Glutamatergic neuron (in vitro differentiated cells): Measurements from ENCODE around the gene KMT2B. TPM values are rescaled to one million over a fixed set of nuclear protein-coding genes. Genes with fewer than 3 reads are reported as not detected.
"Not testable (repeated sequence)": the region's sequence is repeated elsewhere in the genome, so short reads cannot be mapped to it uniquely, and the experiment has no call there.

ENCODE experiments used
- DNase-seq: peaks from one replicate; pipeline ENCODE4 v3.0.0; 2022
- H3K27ac Mint-ChIP-seq: one replicate; pipeline ENCODE4 v1.8.0; 2020; ENCODE audit warnings: mild to moderate bottlenecking, mixed read lengths, inconsistent platforms; ENCODE audit not compliant: unreplicated experiment
- H3K27me3 Mint-ChIP-seq: one replicate; pipeline ENCODE4 v1.8.0; 2020; ENCODE audit warnings: mild to moderate bottlenecking, moderate library complexity, mixed read lengths, inconsistent platforms; ENCODE audit not compliant: unreplicated experiment
- H3K36me3 Mint-ChIP-seq: one replicate; pipeline ENCODE4 v1.8.0; 2020; ENCODE audit warnings: mild to moderate bottlenecking, mixed read lengths, inconsistent platforms; ENCODE audit not compliant: unreplicated experiment
- H3K4me1 Mint-ChIP-seq: one replicate; pipeline ENCODE4 v1.8.0; 2020; ENCODE audit warnings: mild to moderate bottlenecking, low read depth, mixed read lengths, inconsistent platforms; ENCODE audit not compliant: unreplicated experiment
- H3K4me3 Mint-ChIP-seq: one replicate; pipeline ENCODE4 v1.8.0; 2020; ENCODE audit warnings: mild to moderate bottlenecking, mixed read lengths, inconsistent platforms; ENCODE audit not compliant: unreplicated experiment
- H3K9me3 Mint-ChIP-seq: one replicate; pipeline ENCODE4 v1.8.0; 2020; ENCODE audit warnings: mild to moderate bottlenecking, moderate library complexity, mixed read lengths, inconsistent platforms; ENCODE audit not compliant: unreplicated experiment
- total RNA-seq: library from RNA; stranded (reverse); fragmentation: NEBNext Ultra II Directional; extraction: Animal tissue kit (Norgen Biotek cat#: 25700); gene quantifications from one replicate; pipeline ENCODE4 v1.2.1, GENCODE V29; 2021; ENCODE audit not compliant: unreplicated experiment
- TF ChIP-seq, protein P1 (sequence below): fragments of 200-600 bp; sonication (generic); IDR thresholded peaks from one replicate; pipeline ENCODE4 v1.5.0; 2021; ENCODE audit not compliant: partially characterized antibody, unreplicated experiment

The KMT2B gene
- total RNA-seq, 1 donor from 2014 or later = 60.8 TPM

DNA sequence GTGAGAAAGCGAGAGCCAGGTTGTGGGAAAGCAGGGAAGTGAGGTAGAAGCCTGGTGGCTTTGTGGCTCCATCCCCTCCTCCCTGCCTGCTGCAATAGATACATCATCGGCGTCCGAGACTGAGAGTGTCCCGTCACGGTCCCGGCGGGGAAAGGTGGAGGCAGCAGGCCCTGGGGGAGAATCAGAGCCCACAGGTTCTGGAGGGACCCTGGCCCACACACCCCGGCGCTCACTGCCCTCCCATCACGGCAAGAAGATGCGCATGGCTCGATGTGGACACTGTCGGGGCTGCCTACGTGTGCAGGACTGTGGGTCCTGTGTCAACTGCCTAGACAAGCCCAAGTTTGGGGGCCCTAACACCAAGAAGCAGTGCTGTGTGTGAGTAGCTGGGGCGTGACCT lies 5.1 kb downstream of the KMT2B start:
- peaks cover 5% of the 10 kb centered on the region for H3K4me1 Mint-ChIP-seq
- peaks cover 6% of the 10 kb centered on the region for H3K27me3 Mint-ChIP-seq
- H3K9me3 Mint-ChIP-seq = peaks cover 8% of the 10 kb centered on the region
- TF ChIP-seq, protein P1, sequence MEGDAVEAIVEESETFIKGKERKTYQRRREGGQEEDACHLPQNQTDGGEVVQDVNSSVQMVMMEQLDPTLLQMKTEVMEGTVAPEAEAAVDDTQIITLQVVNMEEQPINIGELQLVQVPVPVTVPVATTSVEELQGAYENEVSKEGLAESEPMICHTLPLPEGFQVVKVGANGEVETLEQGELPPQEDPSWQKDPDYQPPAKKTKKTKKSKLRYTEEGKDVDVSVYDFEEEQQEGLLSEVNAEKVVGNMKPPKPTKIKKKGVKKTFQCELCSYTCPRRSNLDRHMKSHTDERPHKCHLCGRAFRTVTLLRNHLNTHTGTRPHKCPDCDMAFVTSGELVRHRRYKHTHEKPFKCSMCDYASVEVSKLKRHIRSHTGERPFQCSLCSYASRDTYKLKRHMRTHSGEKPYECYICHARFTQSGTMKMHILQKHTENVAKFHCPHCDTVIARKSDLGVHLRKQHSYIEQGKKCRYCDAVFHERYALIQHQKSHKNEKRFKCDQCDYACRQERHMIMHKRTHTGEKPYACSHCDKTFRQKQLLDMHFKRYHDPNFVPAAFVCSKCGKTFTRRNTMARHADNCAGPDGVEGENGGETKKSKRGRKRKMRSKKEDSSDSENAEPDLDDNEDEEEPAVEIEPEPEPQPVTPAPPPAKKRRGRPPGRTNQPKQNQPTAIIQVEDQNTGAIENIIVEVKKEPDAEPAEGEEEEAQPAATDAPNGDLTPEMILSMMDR = no peak
- peaks cover 4% of the 10 kb centered on the region for H3K36me3 Mint-ChIP-seq
- H3K27ac Mint-ChIP-seq = no peak overlapping the region
- no peak overlapping the region for H3K4me3 Mint-ChIP-seq
- no peak for DNase-seq

DNA sequence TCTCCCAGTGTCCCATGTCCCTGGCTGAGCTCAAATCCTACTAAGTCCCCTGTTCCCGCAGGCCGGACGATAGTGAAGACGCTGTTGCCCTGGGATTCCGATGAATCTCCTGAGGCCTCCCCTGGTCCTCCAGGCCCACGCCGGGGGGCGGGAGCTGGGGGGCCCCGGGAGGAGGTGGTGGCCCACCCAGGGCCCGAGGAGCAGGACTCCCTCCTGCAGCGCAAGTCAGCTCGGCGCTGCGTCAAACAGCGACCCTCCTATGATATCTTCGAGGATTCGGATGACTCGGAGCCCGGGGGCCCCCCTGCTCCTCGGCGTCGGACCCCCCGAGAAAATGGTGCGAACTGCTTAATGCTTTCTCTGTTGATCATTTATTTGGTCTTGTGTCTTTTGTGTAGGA lies 5.9 kb downstream of the KMT2B start:
- H3K27me3 Mint-ChIP-seq = peaks cover 5% of the 10 kb centered on the region
- H3K27ac Mint-ChIP-seq = no peak overlapping the region
- H3K36me3 Mint-ChIP-seq = peaks cover 4% of the 10 kb centered on the region
- peaks cover 5% of the 10 kb centered on the region for H3K4me1 Mint-ChIP-seq
- H3K4me3 Mint-ChIP-seq = no peak overlapping the region
- DNase-seq = no peak
- H3K9me3 Mint-ChIP-seq = peaks cover 9% of the 10 kb centered on the region
- TF ChIP-seq, protein P1 = no peak

GRCh38 chr19:35724132-35724531 lies 6.3 kb downstream of the KMT2B start:
- not testable (repeated sequence) for DNase-seq, H3K4me3 Mint-ChIP-seq, H3K9me3 Mint-ChIP-seq, H3K27me3 Mint-ChIP-seq, H3K27ac Mint-ChIP-seq, H3K4me1 Mint-ChIP-seq, H3K36me3 Mint-ChIP-seq

DNA sequence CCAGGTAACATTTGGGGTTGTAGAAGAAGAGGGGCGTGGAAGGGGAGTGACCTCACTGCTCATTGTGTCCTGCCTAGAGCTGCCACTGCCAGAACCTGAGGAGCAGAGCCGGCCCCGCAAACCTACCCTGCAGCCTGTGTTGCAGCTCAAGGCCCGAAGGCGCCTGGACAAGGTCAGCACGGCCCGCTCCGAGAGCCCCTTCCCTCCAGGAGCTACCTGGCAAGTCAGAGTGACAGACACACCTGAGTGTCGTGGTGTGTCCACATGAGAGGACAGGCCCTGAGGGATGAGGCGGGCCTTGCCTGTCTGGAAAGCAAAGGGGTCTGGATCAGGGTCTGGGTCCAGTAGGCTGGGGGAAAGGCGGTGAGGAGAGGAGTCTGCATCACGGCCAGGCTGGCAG lies 6.8 kb downstream of the KMT2B start:
- DNase-seq = no peak
- no peak overlapping the region for H3K27ac Mint-ChIP-seq
- no peak overlapping the region for H3K4me3 Mint-ChIP-seq
- H3K27me3 Mint-ChIP-seq = peaks cover 4% of the 10 kb centered on the region
- TF ChIP-seq, protein P1 = no peak
- H3K9me3 Mint-ChIP-seq = peaks cover 9% of the 10 kb centered on the region
- H3K4me1 Mint-ChIP-seq = peaks cover 2% of the 10 kb centered on the region
- peaks cover 4% of the 10 kb centered on the region for H3K36me3 Mint-ChIP-seq

DNA sequence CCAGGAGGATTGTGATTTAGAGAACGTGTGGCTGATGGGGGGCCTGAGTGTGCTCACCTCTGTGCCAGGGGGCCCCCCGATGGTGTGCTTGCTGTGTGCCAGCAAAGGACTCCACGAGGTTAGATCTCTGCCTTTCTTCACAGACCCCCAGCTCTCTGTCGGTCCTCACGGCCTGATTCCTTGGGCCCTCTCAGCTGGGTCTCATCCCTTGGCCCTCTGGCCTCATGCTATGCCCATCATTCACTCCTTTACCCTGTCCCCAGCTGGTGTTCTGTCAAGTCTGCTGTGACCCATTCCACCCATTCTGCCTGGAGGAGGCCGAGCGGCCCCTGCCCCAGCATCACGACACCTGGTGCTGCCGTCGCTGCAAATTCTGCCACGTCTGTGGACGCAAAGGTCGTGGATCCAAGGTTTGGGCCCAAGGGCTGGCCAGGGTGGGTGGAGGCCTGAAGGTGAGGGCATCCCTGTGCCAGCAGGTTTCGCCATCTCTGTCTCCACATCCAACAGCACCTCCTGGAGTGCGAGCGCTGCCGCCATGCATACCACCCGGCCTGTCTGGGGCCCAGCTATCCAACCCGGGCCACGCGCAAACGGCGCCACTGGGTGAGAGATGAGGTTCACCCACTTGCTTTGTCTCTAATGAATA lies 7.5 kb downstream of the KMT2B start:
- H3K27me3 Mint-ChIP-seq = peaks cover 4% of the 10 kb centered on the region
- H3K4me3 Mint-ChIP-seq = no peak overlapping the region
- H3K4me1 Mint-ChIP-seq = no peaks in the 10 kb centered on the region
- TF ChIP-seq, protein P1 = no peak
- no peak for DNase-seq
- peaks cover under 1% of the 10 kb centered on the region for H3K36me3 Mint-ChIP-seq
- H3K9me3 Mint-ChIP-seq = peaks cover 9% of the 10 kb centered on the region
- no peak overlapping the region for H3K27ac Mint-ChIP-seq
